DND-41 (cell line): ENCODE results near the gene SIGLEC9.

Experiments
- ATAC-seq: fragments of 200-7000 bp; cut with Tn5 transposase; 3 replicates; pipeline ENCODE4 v1.9.1; 2021; ENCODE audit warnings: low read depth; ENCODE audit not compliant: insufficient read depth
- DNase-seq: peaks from one replicate; pipeline ENCODE4 v3.0.0-alpha.2; 2020
- H2AFZ ChIP-seq: 2 replicates; pipeline ENCODE4 v1.6.0; 2012; ENCODE audit warnings: low read depth, low read length
- H3K27ac ChIP-seq: 2 replicates; pipeline ENCODE4 v1.5.1; 2012; ENCODE audit warnings: low read length, inconsistent platforms
- H3K27me3 ChIP-seq: fragments of 200-600 bp; sonication (generic); 2 replicates; pipeline ENCODE4 v1.6.0; 2012; ENCODE audit warnings: low read length, mild to moderate bottlenecking, inconsistent platforms; ENCODE audit not compliant: insufficient read depth, poor library complexity
- H3K36me3 ChIP-seq: 2 replicates; pipeline ENCODE4 v1.5.1; 2012; ENCODE audit warnings: low read length, inconsistent platforms; ENCODE audit not compliant: insufficient read depth
- H3K4me1 ChIP-seq: 2 replicates; pipeline ENCODE4 v1.5.1; 2012; ENCODE audit warnings: mild to moderate bottlenecking, low read length; ENCODE audit not compliant: insufficient read depth
- H3K4me2 ChIP-seq: 2 replicates; pipeline ENCODE4 v1.6.0; 2012; ENCODE audit warnings: mild to moderate bottlenecking, moderate library complexity, low read length, inconsistent platforms; ENCODE audit not compliant: insufficient read depth
- H3K4me3 ChIP-seq, 2 experiments: fragments of 200-600 bp in 1 of 2; shearing (Covaris generic) in 1 of 2; 2 replicates each; pipeline ENCODE4 v1.5.1; 2012 to 2016; ENCODE audit warnings: inconsistent platforms in 2 of 2, low read length in 2 of 2, mild to moderate bottlenecking in 2 of 2, low read depth in 1 of 2, moderate library complexity in 1 of 2
- H3K79me2 ChIP-seq: 2 replicates; pipeline ENCODE4 v1.6.0; 2012; ENCODE audit warnings: low read length, inconsistent platforms; ENCODE audit not compliant: insufficient read depth
- H3K9ac ChIP-seq: 2 replicates; pipeline ENCODE4 v1.6.0; 2012; ENCODE audit warnings: low read depth, mild to moderate bottlenecking, inconsistent platforms, low read length, moderate library complexity
- H3K9me3 ChIP-seq: 2 replicates; pipeline ENCODE4 v1.5.1; 2012; ENCODE audit warnings: low read length, moderate library complexity, mild to moderate bottlenecking, inconsistent platforms; ENCODE audit not compliant: insufficient read depth, severe bottlenecking
- H4K20me1 ChIP-seq: 2 replicates; pipeline ENCODE4 v1.6.0; 2012; ENCODE audit warnings: low read length; ENCODE audit not compliant: insufficient read depth
- CTCF ChIP-seq: IDR thresholded peaks from 2 replicates; pipeline ENCODE4 v1.5.1; 2012; ENCODE audit warnings: borderline replicate concordance, low read length, moderate library complexity, mild to moderate bottlenecking; ENCODE audit not compliant: poor library complexity, severe bottlenecking; ENCODE audit errors: extremely low read depth
- EZH2 ChIP-seq: IDR thresholded peaks from 3 replicates; pipeline ENCODE4 v1.6.1; 2012; ENCODE audit warnings: borderline replicate concordance, low read depth, mild to moderate bottlenecking, moderate library complexity, low read length, inconsistent platforms; ENCODE audit not compliant: severe bottlenecking

Gene SIGLEC9

DNA sequence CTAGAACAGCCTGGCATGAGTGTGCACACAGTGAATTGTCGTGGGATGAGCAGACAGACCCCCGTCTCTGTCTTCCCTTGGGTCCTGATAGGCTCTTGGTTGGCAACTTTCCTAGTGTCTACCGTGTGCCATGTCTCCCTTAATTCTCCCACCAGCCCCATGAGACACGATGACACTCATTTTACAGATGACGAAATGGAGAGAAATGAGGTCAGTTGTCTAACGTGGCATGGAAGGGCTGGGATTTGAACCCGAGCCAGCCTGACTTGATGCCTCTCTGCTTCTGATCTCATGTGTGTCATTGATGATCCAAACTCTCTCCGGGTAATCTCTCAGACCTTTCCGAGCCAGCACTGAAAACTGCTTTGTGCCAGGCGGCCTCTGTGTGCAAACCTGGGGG is 33.6 kb upstream of the SIGLEC9 start:
- Histone ChIP-seq H3K27ac (no peak overlapping the region), H3K4me1 (no peaks in the 10 kb centered on the region), H4K20me1 (peaks cover 6% of the 10 kb centered on the region), H2AFZ (no peak overlapping the region), H3K27me3 (no peaks in the 10 kb centered on the region), H3K36me3 (no peaks in the 10 kb centered on the region), H3K4me3 (no peak overlapping the region), H3K4me2 (no peak overlapping the region), H3K9me3 (no peaks in the 10 kb centered on the region), H3K79me2 (no peaks in the 10 kb centered on the region), H3K9ac (no peak overlapping the region)
- TF ChIP-seq CTCF (no peak), EZH2 (no peak)
- ATAC-seq, result no peak
- DNase-seq, result no peak

GRCh38 chr19:51091895-51092873 is 32.5 kb upstream of the SIGLEC9 start:
- Histone ChIP-seq H4K20me1 (peaks cover 13% of the 10 kb centered on the region), H3K4me3 (no peak overlapping the region)

DNA sequence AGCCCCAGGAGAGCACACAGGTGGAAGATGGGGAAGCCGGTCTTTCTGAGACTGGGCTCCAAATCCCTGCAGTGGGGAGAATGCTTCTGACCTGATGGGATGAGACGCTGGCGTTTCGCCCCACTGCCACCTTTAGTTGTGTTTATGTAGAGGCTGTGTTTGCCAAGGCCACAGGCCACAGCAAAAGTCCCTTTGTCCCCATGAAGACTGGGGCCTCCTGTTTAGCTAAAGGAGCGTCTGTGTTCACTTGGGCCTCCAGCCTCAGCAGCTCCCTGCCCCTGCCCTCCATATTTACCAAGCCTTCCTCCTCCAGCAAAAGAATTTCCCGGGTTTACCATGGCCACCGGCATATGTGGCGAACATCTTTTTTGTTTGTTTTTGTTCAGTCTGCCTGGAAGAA is 31.6 kb upstream of the SIGLEC9 start:
- Histone ChIP-seq H3K9me3 (no peaks in the 10 kb centered on the region), H3K27ac (no peak overlapping the region), H4K20me1 (peaks cover 20% of the 10 kb centered on the region), H3K4me1 (no peaks in the 10 kb centered on the region), H3K79me2 (no peaks in the 10 kb centered on the region), H3K4me3 (no peak overlapping the region), H3K9ac (no peak overlapping the region), H2AFZ (no peak overlapping the region), H3K36me3 (peaks cover 5% of the 10 kb centered on the region), H3K27me3 (no peaks in the 10 kb centered on the region), H3K4me2 (no peak overlapping the region)
- TF ChIP-seq CTCF, result no peak
- no peak for TF ChIP-seq EZH2
- no peak for ATAC-seq
- no peak for DNase-seq

More at GRCh38 chr19:51091895-51092873, 32.5 kb upstream of the SIGLEC9 start:
- H3K4me1 ChIP-seq, result no peaks in the 10 kb centered on the region
- no peak overlapping the region for H3K4me2 ChIP-seq
- H3K27me3 ChIP-seq, result no peaks in the 10 kb centered on the region
- H3K9ac ChIP-seq, result no peak overlapping the region
- no peaks in the 10 kb centered on the region for H3K9me3 ChIP-seq
- H2AFZ ChIP-seq, result no peak overlapping the region
- H3K27ac ChIP-seq, result no peak overlapping the region
- DNase-seq, result no peak
- no peaks in the 10 kb centered on the region for H3K36me3 ChIP-seq
- TF ChIP-seq CTCF (no peak), EZH2 (no peak)
- no peaks in the 10 kb centered on the region for H3K79me2 ChIP-seq
- no peak for ATAC-seq
